GM12872 (cell line): ENCODE measurements around the gene SP7.
A peak's percentile ranks its signal among the peaks of the same experiment; 100 is the strongest.

Source experiments
- CTCF ChIP-seq: IDR thresholded peaks from 3 replicates; pipeline ENCODE4 v1.5.1; 2011; ENCODE audit warnings: low read depth, mild to moderate bottlenecking, low read length, moderate library complexity; ENCODE audit not compliant: insufficient read depth

The SP7 gene

GRCh38 chr12:53352331-53353256 is 16.4 kb upstream of the SP7 start:
- peak; percentile 83 for TF ChIP-seq CTCF

- no peak for TF ChIP-seq CTCF
Observed at GRCh38 chr12:53347905-53348304, 11.8 kb upstream of the SP7 start.

- TF ChIP-seq CTCF = no peak
Observed at GRCh38 chr12:53346491-53346890, 10.3 kb upstream of the SP7 start.

- no peak for TF ChIP-seq CTCF
Observed at GRCh38 chr12:53345486-53346188, 9.5 kb upstream of the SP7 start.

- TF ChIP-seq CTCF = peak; percentile 84
Observed at GRCh38 chr12:53344824-53345485, 8.8 kb upstream of the SP7 start.

- TF ChIP-seq CTCF = no peak
Observed at GRCh38 chr12:53344487-53344823, 8.3 kb upstream of the SP7 start.

GRCh38 chr12:53343969-53344368 is 7.8 kb upstream of the SP7 start:
- no peak for TF ChIP-seq CTCF
